ENCODE data around the gene KCNK13.
A peak's percentile ranks its signal among the peaks of the same experiment; 100 is the strongest.

DNA sequence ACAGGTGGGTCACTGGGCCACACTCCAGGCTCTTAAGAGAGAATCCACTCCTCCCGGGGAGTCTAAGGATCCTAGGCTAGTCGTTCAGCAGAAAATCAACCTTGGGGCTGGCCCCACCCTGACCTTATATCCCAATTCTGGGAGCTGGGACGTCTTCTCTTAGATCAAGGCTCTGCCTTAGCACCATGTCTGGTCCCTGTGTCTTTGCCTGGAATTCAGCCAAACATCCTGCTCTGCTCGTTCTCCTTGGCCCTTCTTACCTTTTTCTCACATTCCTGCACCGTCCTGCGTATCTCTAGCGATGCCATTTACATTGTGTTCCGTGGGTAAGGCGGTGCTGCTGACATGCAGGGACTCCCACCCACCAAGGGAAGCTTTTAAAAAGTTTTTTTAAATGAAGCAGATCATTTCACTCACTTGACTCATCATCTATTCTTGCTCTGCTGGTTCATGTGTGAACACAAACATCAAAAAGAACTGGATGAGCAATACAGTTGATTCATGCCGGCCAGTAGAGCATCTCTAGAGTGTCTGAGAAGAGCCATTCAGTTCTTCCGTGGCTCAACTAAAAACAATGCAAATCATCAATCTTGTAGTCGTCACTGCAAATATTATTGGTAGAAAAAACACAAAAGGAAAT, 50.2 kb downstream of the KCNK13 start:
- TF ChIP-seq EZH2phosphoT487 (IDR thresholded peaks at IDR 0.05; ENCODE audit: insufficient read depth, low read depth) (0 out of 2 replicates have a peak, but pooled peaks have one; percentile 42), EZH2 (IDR thresholded peaks at IDR 0.05; ENCODE audit: insufficient read depth, poor library complexity, severe bottlenecking) (no peak)
